ENCODE measurements around the gene MED27.

DNA sequence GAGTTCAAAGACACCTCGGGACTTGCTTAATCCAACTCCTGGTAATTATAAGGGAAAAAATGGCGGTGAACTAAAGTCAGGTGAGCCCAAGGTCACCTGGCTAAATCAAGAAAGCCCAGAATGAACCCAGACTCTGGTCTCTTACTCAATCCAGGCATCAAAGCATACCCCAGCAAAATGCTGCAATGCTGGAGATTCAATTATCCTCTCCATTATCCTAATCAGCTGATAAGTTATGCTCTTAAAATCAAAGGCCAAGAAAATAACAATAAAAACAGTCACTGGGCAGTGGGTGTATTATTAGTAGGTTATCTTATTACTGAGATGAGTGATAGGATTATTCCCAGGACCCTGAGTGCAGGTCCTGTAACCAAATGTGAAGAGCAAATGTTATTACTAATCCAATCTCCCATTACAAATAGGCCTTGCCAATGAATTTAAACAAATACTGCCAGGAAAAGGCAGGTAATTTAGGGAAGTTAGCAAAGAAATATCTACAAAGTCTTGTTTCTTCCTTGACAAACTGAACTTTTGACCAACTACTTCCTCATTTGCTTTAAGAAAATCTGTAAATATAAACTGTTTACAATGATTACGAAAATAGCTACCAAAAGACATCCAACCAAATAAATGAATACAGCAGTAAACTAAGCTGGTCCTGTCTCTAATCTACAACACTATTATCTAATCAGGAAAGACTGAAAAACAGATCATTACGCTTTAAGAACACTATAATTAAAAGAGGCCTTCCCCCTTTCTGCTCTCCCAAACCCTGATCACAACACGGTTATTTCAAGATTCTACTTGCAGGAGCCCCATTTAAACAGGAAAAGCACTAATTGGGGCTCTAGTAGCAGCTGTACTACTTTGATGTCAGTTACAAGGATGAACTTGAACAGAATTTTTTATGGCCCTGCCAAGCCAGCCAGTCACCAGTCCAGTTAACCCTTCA lies 103.2 kb downstream of the MED27 start:
- TF ChIP-seq, protein P1, sequence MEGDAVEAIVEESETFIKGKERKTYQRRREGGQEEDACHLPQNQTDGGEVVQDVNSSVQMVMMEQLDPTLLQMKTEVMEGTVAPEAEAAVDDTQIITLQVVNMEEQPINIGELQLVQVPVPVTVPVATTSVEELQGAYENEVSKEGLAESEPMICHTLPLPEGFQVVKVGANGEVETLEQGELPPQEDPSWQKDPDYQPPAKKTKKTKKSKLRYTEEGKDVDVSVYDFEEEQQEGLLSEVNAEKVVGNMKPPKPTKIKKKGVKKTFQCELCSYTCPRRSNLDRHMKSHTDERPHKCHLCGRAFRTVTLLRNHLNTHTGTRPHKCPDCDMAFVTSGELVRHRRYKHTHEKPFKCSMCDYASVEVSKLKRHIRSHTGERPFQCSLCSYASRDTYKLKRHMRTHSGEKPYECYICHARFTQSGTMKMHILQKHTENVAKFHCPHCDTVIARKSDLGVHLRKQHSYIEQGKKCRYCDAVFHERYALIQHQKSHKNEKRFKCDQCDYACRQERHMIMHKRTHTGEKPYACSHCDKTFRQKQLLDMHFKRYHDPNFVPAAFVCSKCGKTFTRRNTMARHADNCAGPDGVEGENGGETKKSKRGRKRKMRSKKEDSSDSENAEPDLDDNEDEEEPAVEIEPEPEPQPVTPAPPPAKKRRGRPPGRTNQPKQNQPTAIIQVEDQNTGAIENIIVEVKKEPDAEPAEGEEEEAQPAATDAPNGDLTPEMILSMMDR (IDR thresholded peaks at IDR 0.05; ENCODE audit: control extremely low read depth in 1 of 3, insufficient read depth in 1 of 3, low read depth in 1 of 3, low read length in 3 of 3): no peak
- TF ChIP-seq RAD21 (IDR thresholded peaks at IDR 0.05 in 1 of 2, conservative IDR thresholded peaks at IDR 0.05 in 1 of 2; ENCODE audit: low read depth in 2 of 2, low read length in 2 of 2): no peak
- no peak for TF ChIP-seq SRF (IDR thresholded peaks at IDR 0.05; ENCODE audit: low read depth, low read length)
- TF ChIP-seq EZH2 (IDR thresholded peaks at IDR 0.05; ENCODE audit: low read depth, low read length, severe bottlenecking): no peak
- no peak for TF ChIP-seq POLR2AphosphoS5 (IDR thresholded peaks at IDR 0.05; ENCODE audit: low read depth, low read length)
